OCI-LY3 (cell line): ENCODE results near the gene SLC27A1.

Experiments used
- H2AFZ ChIP-seq: fragments of 200-600, 300-600 bp; shearing (Covaris generic); 2 replicates; pipeline ENCODE4 v1.6.0; 2014; ENCODE audit warnings: antibody characterized with exemption, low read depth, low read length
- H3K27ac ChIP-seq: fragments of 200-600, 300-600 bp; sonication (generic); 2 replicates; pipeline ENCODE4 v1.5.1; 2014; ENCODE audit warnings: mild to moderate bottlenecking, low read length, moderate library complexity, mixed read lengths
- H3K27me3 ChIP-seq: fragments of 200-600, 300-600 bp; sonication (generic); 2 replicates; pipeline ENCODE4 v1.6.1; 2014; ENCODE audit warnings: low read depth, low read length, mixed read lengths
- H3K36me3 ChIP-seq: fragments of 200-600, 300-600 bp; sonication (generic); replicated peaks from 2 replicates; pipeline ENCODE3; 2014; ENCODE audit warnings: low read depth, low read length, mixed read lengths
- H3K4me1 ChIP-seq: fragments of 300-600, 200-600 bp; sonication (generic); 2 replicates; pipeline ENCODE4 v1.6.1; 2014; ENCODE audit warnings: low read length, mixed read lengths
- H3K4me2 ChIP-seq: fragments of 200-600, 300-600 bp; sonication (generic); 2 replicates; pipeline ENCODE4 v1.6.1; 2014; ENCODE audit warnings: low read length, mixed read lengths
- H3K4me3 ChIP-seq: fragments of 300-600, 200-600 bp; sonication (generic); 2 replicates; pipeline ENCODE4 v1.5.1; 2014; ENCODE audit warnings: antibody characterized with exemption, mild to moderate bottlenecking, low read length, moderate library complexity
- H3K79me2 ChIP-seq: fragments of 300-600, 200-600 bp; shearing (Covaris generic); 2 replicates; pipeline ENCODE4 v1.6.1; 2014; ENCODE audit warnings: mild to moderate bottlenecking, low read length, mixed read lengths
- H3K9ac ChIP-seq: fragments of 300-600, 200-600 bp; shearing (Covaris generic); 2 replicates; pipeline ENCODE4 v1.6.0; 2014; ENCODE audit warnings: mild to moderate bottlenecking, low read length, moderate library complexity
- H3K9me3 ChIP-seq: fragments of 200-600, 300-600 bp; shearing (Covaris generic); 2 replicates; pipeline ENCODE4 v1.6.1; 2014; ENCODE audit warnings: low read length, mixed read lengths; ENCODE audit not compliant: insufficient read depth
- H4K20me1 ChIP-seq: fragments of 200-600, 300-600 bp; sonication (generic); 2 replicates; pipeline ENCODE4 v1.6.1; 2016; ENCODE audit warnings: low read length, mixed read lengths; ENCODE audit not compliant: insufficient read depth
- EZH2phosphoT487 ChIP-seq: fragments of 200-600 bp; shearing (Covaris generic); IDR thresholded peaks from 2 replicates; pipeline ENCODE4 v1.6.1; 2018; ENCODE audit warnings: antibody characterized with exemption, mixed run types, low read depth
- TF ChIP-seq, protein P1 (sequence below): fragments of 200-600, 300-600 bp; sonication (generic); IDR thresholded peaks from 2 replicates; pipeline ENCODE4 v1.5.1; 2014; ENCODE audit warnings: antibody characterized with exemption, low read length, low read depth

Gene SLC27A1

DNA sequence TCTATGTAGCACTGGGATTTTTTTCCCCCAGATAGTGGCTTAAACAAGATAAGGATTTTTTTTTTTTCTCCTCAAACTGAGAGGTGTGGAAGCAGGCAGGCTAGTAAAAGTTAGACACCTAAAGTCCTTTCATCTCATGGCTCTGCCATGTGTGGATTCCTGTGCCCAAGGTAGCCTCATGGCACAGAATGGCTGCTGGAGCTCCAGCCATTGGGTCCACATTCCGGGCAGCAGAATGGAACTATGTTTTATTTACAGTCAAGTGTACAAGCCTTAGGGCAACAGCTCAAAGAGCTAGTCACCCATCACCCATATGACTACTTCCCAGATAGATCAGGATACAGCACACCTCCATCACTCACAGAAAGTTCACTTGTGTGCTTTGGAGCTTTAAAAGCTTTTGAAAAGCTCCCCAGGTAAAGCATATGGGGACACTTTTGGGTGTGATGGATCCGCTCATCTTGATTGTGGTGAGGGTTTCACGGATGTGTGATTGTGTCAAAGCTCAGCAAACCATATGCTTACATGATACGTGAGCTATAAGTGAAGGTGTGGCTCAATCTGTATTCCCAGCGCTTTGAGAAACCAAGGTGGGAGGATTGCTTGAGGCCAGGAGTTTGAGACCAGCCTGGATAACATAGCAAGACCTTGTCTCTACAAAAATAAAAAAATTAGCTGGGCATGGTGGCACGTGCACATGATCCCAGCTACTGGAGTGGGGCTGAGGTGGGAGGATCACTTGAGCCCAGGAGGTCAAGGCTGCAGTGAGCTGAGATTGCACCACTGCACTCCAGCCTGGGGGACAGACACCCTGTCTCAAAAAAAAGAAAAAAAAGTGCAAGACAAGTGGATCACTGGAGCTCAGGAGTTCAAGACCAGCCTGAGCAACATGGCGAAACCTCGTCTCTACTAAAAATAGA, 59.2 kb downstream of the SLC27A1 start:
- peaks cover 52% of the 10 kb centered on the region for H4K20me1 ChIP-seq
- H3K36me3 ChIP-seq = peaks cover 76% of the 10 kb centered on the region
- peak overlapping the region; percentile 98 for H3K9ac ChIP-seq
- peaks cover 98% of the 10 kb centered on the region for H3K79me2 ChIP-seq
- H3K4me2 ChIP-seq = peak overlapping the region; percentile 92
- no peak for TF ChIP-seq EZH2phosphoT487
- peaks cover 61% of the 10 kb centered on the region for H3K4me1 ChIP-seq
- H2AFZ ChIP-seq = no peak overlapping the region
- no peaks in the 10 kb centered on the region for H3K27me3 ChIP-seq
- peaks cover 19% of the 10 kb centered on the region for H3K9me3 ChIP-seq
- H3K4me3 ChIP-seq = peak overlapping the region; percentile 84
- peak overlapping the region; percentile 97 for H3K27ac ChIP-seq

DNA sequence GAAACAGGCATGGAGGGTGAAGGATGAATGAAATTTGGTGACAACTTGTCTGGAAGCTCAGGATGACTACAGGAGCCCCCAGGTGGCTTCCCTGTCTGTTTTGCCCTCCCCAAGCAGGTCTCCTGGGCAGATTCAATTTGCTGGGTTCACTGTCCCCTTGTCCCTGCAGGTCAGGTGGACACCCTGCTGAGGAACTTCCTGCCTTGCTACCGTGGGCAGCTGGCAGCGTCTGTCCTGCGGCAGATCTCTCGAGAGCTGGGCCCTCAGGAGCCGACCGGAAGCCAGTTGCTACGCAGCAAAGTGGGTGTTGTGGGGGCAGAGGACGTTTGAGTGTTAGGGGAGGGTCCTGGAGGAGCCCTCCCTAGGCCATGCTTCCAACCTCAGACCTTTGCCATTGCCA, 60.3 kb downstream of the SLC27A1 start:
- Histone ChIP-seq H3K4me1 (peaks cover 50% of the 10 kb centered on the region), H3K4me3 (peak overlapping the region; percentile 84), H3K9ac (peak overlapping the region; percentile 98; the same call in 1 of the 2 replicates), H2AFZ (no peak overlapping the region), H3K4me2 (peak overlapping the region; percentile 92), H3K36me3 (peaks cover 71% of the 10 kb centered on the region), H3K9me3 (peaks cover 13% of the 10 kb centered on the region), H3K27me3 (no peaks in the 10 kb centered on the region), H4K20me1 (peaks cover 58% of the 10 kb centered on the region), H3K79me2 (peaks cover 93% of the 10 kb centered on the region), H3K27ac (peak overlapping the region; percentile 97)
- no peak for TF ChIP-seq EZH2phosphoT487
- TF ChIP-seq, protein P1, sequence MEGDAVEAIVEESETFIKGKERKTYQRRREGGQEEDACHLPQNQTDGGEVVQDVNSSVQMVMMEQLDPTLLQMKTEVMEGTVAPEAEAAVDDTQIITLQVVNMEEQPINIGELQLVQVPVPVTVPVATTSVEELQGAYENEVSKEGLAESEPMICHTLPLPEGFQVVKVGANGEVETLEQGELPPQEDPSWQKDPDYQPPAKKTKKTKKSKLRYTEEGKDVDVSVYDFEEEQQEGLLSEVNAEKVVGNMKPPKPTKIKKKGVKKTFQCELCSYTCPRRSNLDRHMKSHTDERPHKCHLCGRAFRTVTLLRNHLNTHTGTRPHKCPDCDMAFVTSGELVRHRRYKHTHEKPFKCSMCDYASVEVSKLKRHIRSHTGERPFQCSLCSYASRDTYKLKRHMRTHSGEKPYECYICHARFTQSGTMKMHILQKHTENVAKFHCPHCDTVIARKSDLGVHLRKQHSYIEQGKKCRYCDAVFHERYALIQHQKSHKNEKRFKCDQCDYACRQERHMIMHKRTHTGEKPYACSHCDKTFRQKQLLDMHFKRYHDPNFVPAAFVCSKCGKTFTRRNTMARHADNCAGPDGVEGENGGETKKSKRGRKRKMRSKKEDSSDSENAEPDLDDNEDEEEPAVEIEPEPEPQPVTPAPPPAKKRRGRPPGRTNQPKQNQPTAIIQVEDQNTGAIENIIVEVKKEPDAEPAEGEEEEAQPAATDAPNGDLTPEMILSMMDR = no peak

DNA sequence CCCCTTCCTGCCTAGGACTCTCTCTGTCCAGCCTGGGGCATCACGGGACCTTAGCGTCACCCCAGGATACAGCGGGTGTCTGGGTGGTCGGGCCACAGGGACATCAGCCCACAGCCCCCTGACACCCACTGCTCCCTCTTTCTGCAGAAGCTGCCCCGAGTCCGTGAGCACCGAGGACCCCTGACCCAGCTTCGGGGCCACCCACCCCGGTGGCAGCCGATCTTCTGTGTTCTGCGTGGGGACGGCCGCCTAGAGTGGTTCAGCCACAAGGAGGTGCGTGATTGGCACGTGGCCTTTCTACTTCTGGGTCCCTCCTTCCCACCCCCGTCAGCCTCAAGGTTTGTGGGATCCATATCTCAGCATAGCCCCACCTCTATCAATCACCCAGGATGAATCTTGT, 61.8 kb downstream of the SLC27A1 start:
- Histone ChIP-seq H3K9me3 (peaks cover 12% of the 10 kb centered on the region), H2AFZ (no peak overlapping the region), H3K27me3 (no peaks in the 10 kb centered on the region), H3K27ac (peak overlapping the region; percentile 97), H4K20me1 (peaks cover 71% of the 10 kb centered on the region), H3K79me2 (peaks cover 91% of the 10 kb centered on the region), H3K36me3 (peaks cover 83% of the 10 kb centered on the region), H3K4me3 (no peak overlapping the region), H3K9ac (no peak overlapping the region), H3K4me2 (no peak overlapping the region), H3K4me1 (peaks cover 37% of the 10 kb centered on the region)
- TF ChIP-seq EZH2phosphoT487 = no peak
- TF ChIP-seq, protein P1 = no peak

DNA sequence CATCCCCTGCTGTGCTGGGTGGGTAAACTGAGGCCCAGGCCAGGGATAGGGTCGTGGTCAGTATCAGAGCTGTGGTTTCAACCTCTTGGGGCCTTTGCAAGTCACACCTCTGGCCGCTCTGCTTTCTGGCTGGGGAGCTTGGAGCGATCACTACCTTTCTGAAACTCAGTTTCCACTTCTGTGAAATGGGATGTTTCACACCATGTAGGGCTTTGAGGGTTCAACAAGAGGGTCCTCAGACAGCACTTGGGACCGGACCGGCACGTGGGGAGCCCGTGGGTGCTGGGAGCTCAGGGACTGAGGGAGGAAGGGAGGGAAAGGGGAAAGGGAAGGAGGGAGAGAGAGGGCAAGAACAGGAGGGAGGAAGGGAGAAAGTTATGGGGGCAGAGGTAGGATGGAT, 62.2 kb downstream of the SLC27A1 start:
- Histone ChIP-seq H3K9ac (no peak overlapping the region), H3K27ac (peak overlapping the region; percentile 97), H3K27me3 (no peaks in the 10 kb centered on the region), H3K79me2 (peaks cover 91% of the 10 kb centered on the region), H4K20me1 (peaks cover 75% of the 10 kb centered on the region), H3K36me3 (peaks cover 85% of the 10 kb centered on the region), H3K4me3 (no peak overlapping the region), H3K4me2 (no peak overlapping the region), H3K9me3 (peaks cover 12% of the 10 kb centered on the region), H3K4me1 (peaks cover 36% of the 10 kb centered on the region), H2AFZ (no peak overlapping the region)
- TF ChIP-seq, protein P1 = no peak
- TF ChIP-seq EZH2phosphoT487 = no peak
